GM12878 (cell line): ENCODE results near the gene SNX11. TPM values are rescaled to one million over a fixed set of nuclear protein-coding genes. Genes with fewer than 3 reads are reported as not detected.

ENCODE experiments used
- ATAC-seq: fragments of 200-7000 bp; cut with Tn5 transposase; 3 replicates; pipeline ENCODE4 v1.9.1; 2020; ENCODE audit warnings: mild to moderate bottlenecking, moderate library complexity
- BruUV-seq: library from RNA; stranded (reverse); fragments of 400-500 nt; replicated peaks from 2 replicates; lab custom pipeline; 2021; lab: Mats Ljungman, UMichigan
- CTCF ChIA-PET: fragments of 300-600 bp; sonication (Branson Sonifier 250); formaldehyde crosslinking; extraction: SDS; loops from one replicate; lab custom pipeline; 2021; ENCODE audit warnings: inconsistent platforms; lab: Yijun Ruan, JAX
- POLR2A ChIA-PET: fragments of 350-600 bp; formaldehyde crosslinking; extraction: SDS; loops from one replicate; lab custom pipeline; 2021; ENCODE audit warnings: inconsistent platforms; lab: Charles Lee
- RAD21 ChIA-PET: fragments of 300-600 bp; sonication (Branson Sonifier 250); formaldehyde crosslinking; loops from one replicate; lab custom pipeline; 2023; ENCODE audit warnings: antibody characterized with exemption; ENCODE audit not compliant: unreplicated experiment; lab: Charles Lee
- SMC1A ChIA-PET: fragments of 300-600 bp; sonication (Branson Sonifier 250); formaldehyde crosslinking; loops from one replicate; lab custom pipeline; 2023; ENCODE audit not compliant: unreplicated experiment, uncharacterized antibody; lab: Charles Lee
- DNase-seq: peaks from one replicate; pipeline ENCODE4 v3.0.0-alpha.2; 2011; ENCODE audit warnings: low read depth, low spot score
- FAIRE-seq: peaks from 3 replicates; lab custom pipeline; 2011; peaks lifted over from hg19 to GRCh38; lab: Jason Lieb, UNC
- H2AFZ ChIP-seq: 2 replicates; pipeline ENCODE4 v1.6.0; 2011; ENCODE audit warnings: low read depth, low read length, control low read depth; ENCODE audit not compliant: control insufficient read depth
- H3K27ac ChIP-seq: 2 replicates; pipeline ENCODE4 v1.5.1; 2011; ENCODE audit warnings: control low read depth; ENCODE audit not compliant: control insufficient read depth, insufficient read depth
- H3K27me3 ChIP-seq, 2 experiments: replicated peaks in 1 of 2; 2 replicates each; pipeline versions ENCODE4 v1.6.0 to v1.6.1; 2011; ENCODE audit warnings: low read length in 1 of 2; ENCODE audit not compliant: control insufficient read depth in 2 of 2, insufficient read depth in 2 of 2
- H3K36me3 ChIP-seq, 2 experiments: 2 replicates each; pipeline ENCODE4 v1.5.1; 2011; ENCODE audit warnings: low read length in 1 of 2; ENCODE audit not compliant: control insufficient read depth in 2 of 2, insufficient read depth in 2 of 2
- H3K4me1 ChIP-seq: 2 replicates; pipeline ENCODE4 v1.6.1; 2011; ENCODE audit warnings: mild to moderate bottlenecking, low read length, moderate library complexity, mixed read lengths; ENCODE audit not compliant: control insufficient read depth, insufficient read depth
- H3K4me2 ChIP-seq: 2 replicates; pipeline ENCODE4 v1.6.0; 2011; ENCODE audit warnings: control low read depth; ENCODE audit not compliant: control insufficient read depth, insufficient read depth
- H3K4me3 ChIP-seq: fragments of 200-600 bp; sonication (generic); 2 replicates; pipeline ENCODE4 v1.5.1; 2016
- H3K79me2 ChIP-seq: 2 replicates; pipeline ENCODE4 v1.6.0; 2011; ENCODE audit warnings: low read length; ENCODE audit not compliant: control insufficient read depth, insufficient read depth
- H3K9ac ChIP-seq: 2 replicates; pipeline ENCODE4 v1.8.0; 2011; ENCODE audit warnings: low read length, control low read depth, mixed read lengths; ENCODE audit not compliant: control insufficient read depth, insufficient read depth
- H3K9me3 ChIP-seq: replicated peaks from 3 replicates; pipeline ENCODE4 v1.5.1; 2011; ENCODE audit warnings: mild to moderate bottlenecking, low read length; ENCODE audit not compliant: control insufficient read depth, insufficient read depth
- H4K20me1 ChIP-seq: 2 replicates; pipeline ENCODE4 v1.6.0; 2011; ENCODE audit not compliant: control insufficient read depth, insufficient read depth
- CBFB ChIP-seq: IDR thresholded peaks from 2 replicates; pipeline ENCODE4 v1.6.1; 2016; ENCODE audit warnings: antibody characterized with exemption, low read depth
- CHD1 ChIP-seq: IDR thresholded peaks from 2 replicates; pipeline ENCODE4 v1.6.1; 2012; ENCODE audit warnings: low read depth, low read length, improper control_type of control experiment
- FOS ChIP-seq: IDR thresholded peaks from 3 replicates; pipeline ENCODE4 v1.6.1; 2011; ENCODE audit warnings: borderline replicate concordance; ENCODE audit not compliant: insufficient read length; ENCODE audit errors: extremely low read depth
- HDAC2 ChIP-seq: fragments of 200-600 bp; sonication (generic); IDR thresholded peaks from 2 replicates; pipeline ENCODE4 v1.6.1; 2017
- KLF5 ChIP-seq: fragments of 450-650 bp; IDR thresholded peaks from 2 replicates; pipeline ENCODE4 v1.6.1; 2014; ENCODE audit warnings: mild to moderate bottlenecking; ENCODE audit not compliant: partially characterized antibody
- POLR2AphosphoS2 ChIP-seq: IDR thresholded peaks from 2 replicates; pipeline ENCODE4 v1.6.1; 2011; ENCODE audit warnings: low read depth, mild to moderate bottlenecking, low read length, improper control_type of control experiment, moderate library complexity
- POU2F2 ChIP-seq: IDR thresholded peaks from 3 replicates; pipeline ENCODE4 v1.6.1; 2011; ENCODE audit warnings: low read depth, mild to moderate bottlenecking, low read length, borderline replicate concordance
- RCOR1 ChIP-seq: conservative IDR thresholded peaks from 2 replicates; pipeline ENCODE4 v1.6.1; 2012; ENCODE audit warnings: low read depth, low read length, improper control_type of control experiment
- RELA ChIP-seq: fragments of 450-650 bp; IDR thresholded peaks from 2 replicates; pipeline ENCODE4 v1.8.0; 2014; ENCODE audit warnings: borderline replicate concordance; ENCODE audit not compliant: partially characterized antibody
- SUPT20H ChIP-seq: IDR thresholded peaks from 2 replicates; pipeline ENCODE4 v1.6.1; 2011; ENCODE audit warnings: low read depth, mild to moderate bottlenecking, low read length, moderate library complexity, borderline replicate concordance; ENCODE audit not compliant: control insufficient read depth
- TCF7 ChIP-seq: IDR thresholded peaks from 2 replicates; pipeline ENCODE4 v1.6.1; 2014; ENCODE audit warnings: antibody characterized with exemption, borderline replicate concordance
- ZNF274 ChIP-seq: IDR thresholded peaks from one replicate; pipeline ENCODE4 v1.8.0; 2011; ENCODE audit not compliant: insufficient read length, insufficient read depth
- WGBS: methylation state at CpG from one replicate; pipeline ENCODE4 v1.1.6; 2016; ENCODE audit warnings: low lambda C conversion rate; ENCODE audit not compliant: insufficient replicate concordance, insufficient coverage; ENCODE audit errors: missing lambda C conversion rate; 5-methylcytosine and 5-hydroxymethylcytosine counted together
- in situ Hi-C: fragments of 300-500 bp; cut with MboI; formaldehyde crosslinking; loops from 9 replicates; pipeline ENCODE4 v1.14.3; 2018; ENCODE audit warnings: mixed read lengths
- intact Hi-C: fragments of 100-400 bp; cut with micrococcal nuclease; formaldehyde crosslinking; loops from one replicate; pipeline ENCODE4 v1.14.2; 2022; ENCODE audit not compliant: unreplicated experiment
- polyA plus RNA-seq, 11 experiments: library from polyadenylated mRNA; depleted of rRNA in 4 of 11; unstranded in 6 of 11; stranded (reverse) in 5 of 11; fragments of >200 nt; fragmentation: Nextera tagmentation in 4 of 11; fragmentation: Illumina TruSeq in 1 of 11; extraction: Ambion mirVana in 4 of 11; extraction: Trizol in 1 of 11; gene quantifications; 1 replicate in 1 of 11; 2 replicates in 10 of 11; pipeline versions ENCODE4 v1.2.1 to v1.2.3, GENCODE V29; 2011 to 2016; ENCODE audit warnings: inconsistent platforms in 2 of 11, missing spikeins in 2 of 11, low read depth in 1 of 11
- total RNA-seq, 4 experiments: library from RNA; depleted of rRNA in 3 of 4; stranded (reverse); fragments of >200 nt in 3 of 4; fragmentation: Illumina TruSeq in 1 of 4; extraction: Trizol in 1 of 4; gene quantifications; 2 replicates each; pipeline versions ENCODE4 v1.2.1 to v1.2.3, GENCODE V29; 2013 to 2021
- TF ChIP-seq, protein P1 (sequence below): fragments of 450-650 bp; IDR thresholded peaks from 2 replicates; pipeline ENCODE4 v1.6.1; 2017; ENCODE audit warnings: antibody characterized with exemption, mild to moderate bottlenecking, moderate library complexity
- TF ChIP-seq, protein P2 (sequence below): fragments of 450-650 bp; IDR thresholded peaks from 2 replicates; pipeline ENCODE4 v1.6.1; 2017; ENCODE audit warnings: mild to moderate bottlenecking
- TF ChIP-seq, protein P3 (sequence below): fragments of 450-650 bp; IDR thresholded peaks from 2 replicates; pipeline ENCODE4 v1.6.1; 2017; ENCODE audit warnings: mild to moderate bottlenecking, moderate library complexity

Gene SNX11
- total and polyA plus RNA-seq, 10 of the 15 experiments (the other 5 are each of a cell fraction or from before 2014, with no cell fraction given), result 34.2 to 127 (median 61.8) TPM

DNA sequence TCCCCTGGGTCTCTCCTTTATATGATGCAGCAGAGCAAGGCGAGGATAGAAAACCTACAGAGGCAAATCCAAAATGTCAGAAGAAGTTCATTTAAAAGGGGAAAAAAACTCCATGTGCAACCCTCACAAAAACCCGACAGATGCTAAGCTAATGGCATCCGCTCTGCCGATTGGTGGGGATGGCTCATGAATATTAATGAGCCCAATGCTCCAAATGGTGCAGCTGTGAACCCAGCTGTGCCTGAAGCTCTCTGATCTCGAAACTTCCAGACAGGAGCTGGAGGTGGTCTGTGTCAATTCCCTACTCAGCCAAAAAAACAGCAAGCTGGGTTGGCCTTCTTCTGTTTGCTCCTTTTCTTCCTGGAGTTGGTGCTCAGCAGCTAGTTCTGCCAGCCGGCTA is 15.5 kb downstream of the SNX11 start:
- Histone ChIP-seq H3K9me3 (no peaks in the 10 kb centered on the region), H3K4me3 (no peak overlapping the region), H3K36me3 (peaks cover 26 to 31% of the 10 kb centered on the region in 2 experiments), H3K27me3 (no peaks in the 10 kb centered on the region), H3K79me2 (peaks cover 4% of the 10 kb centered on the region), H3K9ac (no peak overlapping the region), H2AFZ (no peak overlapping the region), H3K27ac (no peak overlapping the region), H4K20me1 (peaks cover 2% of the 10 kb centered on the region; the same call in 1 of the 2 replicates), H3K4me1 (no peaks in the 10 kb centered on the region), H3K4me2 (no peak overlapping the region)
- in situ Hi-C loops (no loop called here), intact Hi-C loops (no loop called here)
- WGBS, result 87% methylated on average over 6 of the region's 6 CpGs
- no TSS peak for BruUV-seq
- FAIRE-seq (no peak), DNase-seq (no peak), ATAC-seq (no peak)
- ChIA-PET SMC1A (interaction anchor here (0.9 to 16.1 kb wide), 6 partner anchors 9 to 45 kb away, joined by 3 to 205 read pairs (median 7); partner anchors contain the start of gene SNX11), CTCF (interaction anchor here (0.6 to 33.4 kb wide), 9 partner anchors 8 to 152 kb away, joined by 3 to 525 read pairs (median 7); partner anchors contain the start of gene CDK5RAP3), POLR2A (interaction anchor here (0.6 to 3.0 kb wide), 6 partner anchors 8 to 20 kb away, joined by 3 to 20 read pairs (median 6); partner anchors contain the start of gene SNX11), RAD21 (interaction anchor here (1.3 to 6.1 kb wide), 4 partner anchors 10 to 470 kb away, joined by 3 to 43 read pairs (median 14); partner anchors contain the start of gene HOXB5)
- TF ChIP-seq, protein P1, sequence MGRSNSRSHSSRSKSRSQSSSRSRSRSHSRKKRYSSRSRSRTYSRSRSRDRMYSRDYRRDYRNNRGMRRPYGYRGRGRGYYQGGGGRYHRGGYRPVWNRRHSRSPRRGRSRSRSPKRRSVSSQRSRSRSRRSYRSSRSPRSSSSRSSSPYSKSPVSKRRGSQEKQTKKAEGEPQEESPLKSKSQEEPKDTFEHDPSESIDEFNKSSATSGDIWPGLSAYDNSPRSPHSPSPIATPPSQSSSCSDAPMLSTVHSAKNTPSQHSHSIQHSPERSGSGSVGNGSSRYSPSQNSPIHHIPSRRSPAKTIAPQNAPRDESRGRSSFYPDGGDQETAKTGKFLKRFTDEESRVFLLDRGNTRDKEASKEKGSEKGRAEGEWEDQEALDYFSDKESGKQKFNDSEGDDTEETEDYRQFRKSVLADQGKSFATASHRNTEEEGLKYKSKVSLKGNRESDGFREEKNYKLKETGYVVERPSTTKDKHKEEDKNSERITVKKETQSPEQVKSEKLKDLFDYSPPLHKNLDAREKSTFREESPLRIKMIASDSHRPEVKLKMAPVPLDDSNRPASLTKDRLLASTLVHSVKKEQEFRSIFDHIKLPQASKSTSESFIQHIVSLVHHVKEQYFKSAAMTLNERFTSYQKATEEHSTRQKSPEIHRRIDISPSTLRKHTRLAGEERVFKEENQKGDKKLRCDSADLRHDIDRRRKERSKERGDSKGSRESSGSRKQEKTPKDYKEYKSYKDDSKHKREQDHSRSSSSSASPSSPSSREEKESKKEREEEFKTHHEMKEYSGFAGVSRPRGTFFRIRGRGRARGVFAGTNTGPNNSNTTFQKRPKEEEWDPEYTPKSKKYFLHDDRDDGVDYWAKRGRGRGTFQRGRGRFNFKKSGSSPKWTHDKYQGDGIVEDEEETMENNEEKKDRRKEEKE, result no peak
- TF ChIP-seq KLF5 (no peak), POLR2AphosphoS2 (no peak; the same call in 1 of the 2 replicates), FOS (no peak), ZNF274 (no peak), POU2F2 (peak; percentile 59; the same call in 1 of the 3 replicates), TCF7 (no peak), RELA (no peak), CHD1 (no peak), HDAC2 (no peak), CBFB (no peak), SUPT20H (no peak), RCOR1 (no peak)
- TF ChIP-seq, protein P2, sequence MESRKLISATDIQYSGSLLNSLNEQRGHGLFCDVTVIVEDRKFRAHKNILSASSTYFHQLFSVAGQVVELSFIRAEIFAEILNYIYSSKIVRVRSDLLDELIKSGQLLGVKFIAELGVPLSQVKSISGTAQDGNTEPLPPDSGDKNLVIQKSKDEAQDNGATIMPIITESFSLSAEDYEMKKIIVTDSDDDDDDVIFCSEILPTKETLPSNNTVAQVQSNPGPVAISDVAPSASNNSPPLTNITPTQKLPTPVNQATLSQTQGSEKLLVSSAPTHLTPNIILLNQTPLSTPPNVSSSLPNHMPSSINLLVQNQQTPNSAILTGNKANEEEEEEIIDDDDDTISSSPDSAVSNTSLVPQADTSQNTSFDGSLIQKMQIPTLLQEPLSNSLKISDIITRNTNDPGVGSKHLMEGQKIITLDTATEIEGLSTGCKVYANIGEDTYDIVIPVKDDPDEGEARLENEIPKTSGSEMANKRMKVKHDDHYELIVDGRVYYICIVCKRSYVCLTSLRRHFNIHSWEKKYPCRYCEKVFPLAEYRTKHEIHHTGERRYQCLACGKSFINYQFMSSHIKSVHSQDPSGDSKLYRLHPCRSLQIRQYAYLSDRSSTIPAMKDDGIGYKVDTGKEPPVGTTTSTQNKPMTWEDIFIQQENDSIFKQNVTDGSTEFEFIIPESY, result no peak
- TF ChIP-seq, protein P3, sequence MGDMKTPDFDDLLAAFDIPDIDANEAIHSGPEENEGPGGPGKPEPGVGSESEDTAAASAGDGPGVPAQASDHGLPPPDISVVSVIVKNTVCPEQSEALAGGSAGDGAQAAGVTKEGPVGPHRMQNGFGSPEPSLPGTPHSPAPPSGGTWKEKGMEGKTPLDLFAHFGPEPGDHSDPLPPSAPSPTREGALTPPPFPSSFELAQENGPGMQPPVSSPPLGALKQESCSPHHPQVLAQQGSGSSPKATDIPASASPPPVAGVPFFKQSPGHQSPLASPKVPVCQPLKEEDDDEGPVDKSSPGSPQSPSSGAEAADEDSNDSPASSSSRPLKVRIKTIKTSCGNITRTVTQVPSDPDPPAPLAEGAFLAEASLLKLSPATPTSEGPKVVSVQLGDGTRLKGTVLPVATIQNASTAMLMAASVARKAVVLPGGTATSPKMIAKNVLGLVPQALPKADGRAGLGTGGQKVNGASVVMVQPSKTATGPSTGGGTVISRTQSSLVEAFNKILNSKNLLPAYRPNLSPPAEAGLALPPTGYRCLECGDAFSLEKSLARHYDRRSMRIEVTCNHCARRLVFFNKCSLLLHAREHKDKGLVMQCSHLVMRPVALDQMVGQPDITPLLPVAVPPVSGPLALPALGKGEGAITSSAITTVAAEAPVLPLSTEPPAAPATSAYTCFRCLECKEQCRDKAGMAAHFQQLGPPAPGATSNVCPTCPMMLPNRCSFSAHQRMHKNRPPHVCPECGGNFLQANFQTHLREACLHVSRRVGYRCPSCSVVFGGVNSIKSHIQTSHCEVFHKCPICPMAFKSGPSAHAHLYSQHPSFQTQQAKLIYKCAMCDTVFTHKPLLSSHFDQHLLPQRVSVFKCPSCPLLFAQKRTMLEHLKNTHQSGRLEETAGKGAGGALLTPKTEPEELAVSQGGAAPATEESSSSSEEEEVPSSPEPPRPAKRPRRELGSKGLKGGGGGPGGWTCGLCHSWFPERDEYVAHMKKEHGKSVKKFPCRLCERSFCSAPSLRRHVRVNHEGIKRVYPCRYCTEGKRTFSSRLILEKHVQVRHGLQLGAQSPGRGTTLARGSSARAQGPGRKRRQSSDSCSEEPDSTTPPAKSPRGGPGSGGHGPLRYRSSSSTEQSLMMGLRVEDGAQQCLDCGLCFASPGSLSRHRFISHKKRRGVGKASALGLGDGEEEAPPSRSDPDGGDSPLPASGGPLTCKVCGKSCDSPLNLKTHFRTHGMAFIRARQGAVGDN, result no peak
